Uterus (tissue), 4 donors: Measurements from ENCODE around the gene SEPTIN1. TPM values are rescaled to one million over a fixed set of nuclear protein-coding genes. Genes with fewer than 3 reads are reported as not detected.

Source experiments
- DNase-seq, 2 donors: peaks; one replicate each; pipeline ENCODE4 v3.0.0-alpha.2; 2019 to 2020
- H3K27ac ChIP-seq, 2 donors: fragments of 200-600 bp; sonication (generic); 1 replicate in 1 of 2; 2 replicates in 1 of 2; pipeline ENCODE4 v1.5.1; 2016 to 2018
- H3K27me3 ChIP-seq, 2 donors: fragments of 200-600 bp; sonication (generic); one replicate each; pipeline ENCODE4 v1.5.1; 2018 to 2019; ENCODE audit warnings: control low read depth in 1 of 2
- H3K36me3 ChIP-seq, 2 donors: fragments of 200-600 bp; sonication (generic); one replicate each; pipeline ENCODE4 v1.5.1; 2019; ENCODE audit warnings: control low read depth in 1 of 2
- H3K4me1 ChIP-seq, 2 donors: fragments of 200-600 bp; sonication (generic); one replicate each; pipeline ENCODE4 v1.5.1; 2018 to 2019; ENCODE audit warnings: control low read depth in 1 of 2
- H3K4me3 ChIP-seq, 2 donors: fragments of 200-600 bp; sonication (generic); 1 replicate in 1 of 2; 2 replicates in 1 of 2; pipeline ENCODE4 v1.5.1; 2018 to 2019; ENCODE audit warnings: mild to moderate bottlenecking in 1 of 2
- H3K9me3 ChIP-seq, 2 donors: fragments of 200-600 bp; sonication (generic); one replicate each; pipeline ENCODE4 v1.5.1; 2019; ENCODE audit warnings: control low read depth in 1 of 2
- POLR2A ChIP-seq, 2 donors: fragments of 450-650 bp; IDR thresholded peaks; one replicate each; pipeline ENCODE4 v1.6.1; 2016; ENCODE audit warnings: antibody characterized with exemption in 2 of 2, mild to moderate bottlenecking in 1 of 2, moderate library complexity in 1 of 2
- intact Hi-C: fragments of 100-400 bp; cut with DNase I; formaldehyde crosslinking; loops from one replicate; pipeline ENCODE4 v1.15.1; 2023; ENCODE audit warnings: low total_unique reads
- total RNA-seq, 4 donors: library from RNA; depleted of rRNA in 3 of 4; stranded (reverse); fragments of >200 nt in 3 of 4; gene quantifications; one replicate each; pipeline versions ENCODE4 v1.1.0 to v1.2.4, GENCODE V29; 2014 to 2023
- TF ChIP-seq, protein P1 (sequence below), 4 experiments: fragments of 200-600 bp in 2 of 4; fragments of 450-650 bp in 2 of 4; sonication (generic) in 2 of 4; IDR thresholded peaks; one replicate each; pipeline ENCODE4 v1.5.1; 2016 to 2019; ENCODE audit warnings: antibody characterized with exemption in 4 of 4, mild to moderate bottlenecking in 2 of 4, moderate library complexity in 1 of 4
- donor health status: DM: yes; HTN: yes; CAD: no.

SEPTIN1 gene
- 1 to 10 TPM in 2 of 4 donors, not detected in 2; 1.0 to 5.3 TPM for total RNA-seq

DNA sequence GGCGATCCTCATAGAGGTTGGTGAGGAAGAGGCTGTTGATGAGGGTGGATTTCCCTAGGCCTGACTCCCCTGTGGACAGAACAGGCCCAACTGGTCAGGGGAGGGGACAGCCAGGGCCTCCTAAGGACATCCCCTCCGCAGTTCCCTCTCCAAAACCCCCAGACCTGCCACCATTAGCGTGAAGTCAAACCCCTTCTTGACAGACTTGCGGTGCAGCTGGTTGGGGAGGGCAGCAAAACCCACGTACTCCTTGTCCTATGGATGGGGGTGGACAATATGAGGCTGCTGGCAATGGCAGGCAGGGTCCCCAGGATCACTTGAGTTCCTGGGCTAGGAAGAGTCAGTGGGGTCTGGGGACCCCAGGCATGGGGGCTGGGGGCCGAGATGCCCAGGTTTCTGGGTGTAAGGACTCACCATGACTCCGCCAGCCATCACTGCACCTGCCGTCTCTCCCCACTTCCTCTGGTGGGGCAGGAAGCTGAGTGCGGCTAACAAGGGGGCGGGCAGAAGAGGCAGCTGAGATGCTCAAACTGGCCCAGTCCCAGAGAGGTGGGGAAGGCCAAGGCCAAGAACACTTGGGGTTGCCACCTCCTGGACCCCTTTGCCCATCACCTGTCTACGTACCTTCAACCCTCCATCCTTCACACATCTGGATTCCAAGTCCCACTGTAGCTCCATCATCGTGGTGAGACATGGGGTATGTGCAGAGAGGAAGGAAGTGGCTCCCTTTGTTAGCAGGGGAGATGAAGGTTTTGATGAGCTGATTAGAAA is at the start of gene SEPTIN1:
Gene SEPTIN1, minus strand, starts transcription at position 451 of the 771 bp plus-strand sequence. Its CDS starts 19 bp downstream, at position 432.
- Histone ChIP-seq H3K27ac (peak within 1 kb of the TSS in 1 of 2 donors; percentile 4), H3K4me3 (no peak within 1 kb of the TSS), H3K36me3 (no peaks in the 10 kb centered on the region), H3K4me1 (no peaks in the 10 kb centered on the region), H3K27me3 (no peaks in the 10 kb centered on the region), H3K9me3 (no peaks in the 10 kb centered on the region)
- intact Hi-C loops = no loop called here
- TF ChIP-seq POLR2A (IDR thresholded peaks at IDR 0.05) = no peak
- TF ChIP-seq, protein P1, sequence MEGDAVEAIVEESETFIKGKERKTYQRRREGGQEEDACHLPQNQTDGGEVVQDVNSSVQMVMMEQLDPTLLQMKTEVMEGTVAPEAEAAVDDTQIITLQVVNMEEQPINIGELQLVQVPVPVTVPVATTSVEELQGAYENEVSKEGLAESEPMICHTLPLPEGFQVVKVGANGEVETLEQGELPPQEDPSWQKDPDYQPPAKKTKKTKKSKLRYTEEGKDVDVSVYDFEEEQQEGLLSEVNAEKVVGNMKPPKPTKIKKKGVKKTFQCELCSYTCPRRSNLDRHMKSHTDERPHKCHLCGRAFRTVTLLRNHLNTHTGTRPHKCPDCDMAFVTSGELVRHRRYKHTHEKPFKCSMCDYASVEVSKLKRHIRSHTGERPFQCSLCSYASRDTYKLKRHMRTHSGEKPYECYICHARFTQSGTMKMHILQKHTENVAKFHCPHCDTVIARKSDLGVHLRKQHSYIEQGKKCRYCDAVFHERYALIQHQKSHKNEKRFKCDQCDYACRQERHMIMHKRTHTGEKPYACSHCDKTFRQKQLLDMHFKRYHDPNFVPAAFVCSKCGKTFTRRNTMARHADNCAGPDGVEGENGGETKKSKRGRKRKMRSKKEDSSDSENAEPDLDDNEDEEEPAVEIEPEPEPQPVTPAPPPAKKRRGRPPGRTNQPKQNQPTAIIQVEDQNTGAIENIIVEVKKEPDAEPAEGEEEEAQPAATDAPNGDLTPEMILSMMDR (IDR thresholded peaks at IDR 0.05) = no peak
- no peak for DNase-seq

GRCh38 chr16:30430428-30430970 is 48.1 kb upstream of the SEPTIN1 start:
- intact Hi-C loops = no loop called here
- Histone ChIP-seq H3K9me3 (no peaks in the 10 kb centered on the region), H3K36me3 (no peaks in the 10 kb centered on the region), H3K4me1 (peaks cover 0 to 5% of the 10 kb centered on the region in 2 donors), H3K4me3 (peak overlapping the region; percentile 7 to 87), H3K27ac (peak overlapping the region; percentile 67 to 77), H3K27me3 (no peaks in the 10 kb centered on the region)
- peak in 1 of 2 donors; percentile 33 for DNase-seq
- TF ChIP-seq POLR2A (IDR thresholded peaks at IDR 0.05) = no peak
- TF ChIP-seq, protein P1 (IDR thresholded peaks at IDR 0.05) = no peak

GRCh38 chr16:30429678-30430427 is 47.5 kb upstream of the SEPTIN1 start, which contains the start of gene DCTPP1:
Gene DCTPP1, minus strand, starts transcription at chr16:30430030. Its CDS starts 50 bp downstream, at chr16:30429980.
- TF ChIP-seq, protein P1 (IDR thresholded peaks at IDR 0.05) = peak; percentile 62 to 89 (median 82)
- TF ChIP-seq POLR2A (IDR thresholded peaks at IDR 0.05) = no peak
- intact Hi-C loops = no loop called here
- H3K27me3 ChIP-seq = no peaks in the 10 kb centered on the region

DNA sequence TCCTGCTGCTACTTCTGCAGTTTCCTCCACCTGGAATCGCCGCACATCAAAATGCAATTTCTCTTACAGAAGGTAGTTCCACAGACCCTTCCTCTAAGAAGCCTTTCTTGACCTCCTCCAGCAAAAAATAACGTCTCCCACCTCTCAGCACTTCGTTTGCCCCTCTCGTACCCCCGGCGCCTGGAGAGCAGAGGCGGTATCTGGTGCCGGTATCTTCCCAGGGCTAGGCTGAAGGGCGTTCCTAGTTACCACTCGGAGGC is 47.0 kb upstream of the SEPTIN1 start:
- H3K4me3 ChIP-seq = peak overlapping the region; percentile 48 to 87
- no peak for DNase-seq
- H3K9me3 ChIP-seq = no peaks in the 10 kb centered on the region
- no peaks in the 10 kb centered on the region for H3K27me3 ChIP-seq
- H3K36me3 ChIP-seq = no peaks in the 10 kb centered on the region
- intact Hi-C loops = no loop called here
- no peak for TF ChIP-seq POLR2A (IDR thresholded peaks at IDR 0.05)
- TF ChIP-seq, protein P1 (IDR thresholded peaks at IDR 0.05) = no peak
- peaks cover 0 to 5% of the 10 kb centered on the region in 2 donors for H3K4me1 ChIP-seq
- peak overlapping the region; percentile 67 to 77 for H3K27ac ChIP-seq

More at GRCh38 chr16:30429678-30430427, 47.5 kb upstream of the SEPTIN1 start, which contains the start of gene DCTPP1:
- peaks cover 0 to 5% of the 10 kb centered on the region in 2 donors for H3K4me1 ChIP-seq
- peak within 1 kb of the TSS; percentile 48 to 87 for H3K4me3 ChIP-seq
- H3K27ac ChIP-seq = peak within 1 kb of the TSS; percentile 67 to 77
- no peaks in the 10 kb centered on the region for H3K9me3 ChIP-seq
- H3K36me3 ChIP-seq = no peaks in the 10 kb centered on the region
- DNase-seq = peak; percentile 94 to 97
